ENCODE results near the gene FARP2.

GRCh38 chr2:241530571-241530970 is 174.5 kb downstream of the FARP2 start:
- TF ChIP-seq, protein P1, sequence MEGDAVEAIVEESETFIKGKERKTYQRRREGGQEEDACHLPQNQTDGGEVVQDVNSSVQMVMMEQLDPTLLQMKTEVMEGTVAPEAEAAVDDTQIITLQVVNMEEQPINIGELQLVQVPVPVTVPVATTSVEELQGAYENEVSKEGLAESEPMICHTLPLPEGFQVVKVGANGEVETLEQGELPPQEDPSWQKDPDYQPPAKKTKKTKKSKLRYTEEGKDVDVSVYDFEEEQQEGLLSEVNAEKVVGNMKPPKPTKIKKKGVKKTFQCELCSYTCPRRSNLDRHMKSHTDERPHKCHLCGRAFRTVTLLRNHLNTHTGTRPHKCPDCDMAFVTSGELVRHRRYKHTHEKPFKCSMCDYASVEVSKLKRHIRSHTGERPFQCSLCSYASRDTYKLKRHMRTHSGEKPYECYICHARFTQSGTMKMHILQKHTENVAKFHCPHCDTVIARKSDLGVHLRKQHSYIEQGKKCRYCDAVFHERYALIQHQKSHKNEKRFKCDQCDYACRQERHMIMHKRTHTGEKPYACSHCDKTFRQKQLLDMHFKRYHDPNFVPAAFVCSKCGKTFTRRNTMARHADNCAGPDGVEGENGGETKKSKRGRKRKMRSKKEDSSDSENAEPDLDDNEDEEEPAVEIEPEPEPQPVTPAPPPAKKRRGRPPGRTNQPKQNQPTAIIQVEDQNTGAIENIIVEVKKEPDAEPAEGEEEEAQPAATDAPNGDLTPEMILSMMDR (IDR thresholded peaks at IDR 0.05 in 8 of 11, conservative IDR thresholded peaks at IDR 0.05 in 3 of 11) = no peak
- TF ChIP-seq POLR2AphosphoS5 (IDR thresholded peaks at IDR 0.05) (no peak), POLR2A (IDR thresholded peaks at IDR 0.05) (no peak)

Measured in spleen (tissue), 7 donors.